ENCODE data around the gene BANF1. TPM values are rescaled to one million over a fixed set of nuclear protein-coding genes. Genes with fewer than 3 reads are reported as not detected.

Gene BANF1
- total and polyA plus RNA-seq, 4 donors, result 10.7 to 100.0 (median 47.0) TPM

- Histone ChIP-seq H3K9me3 (ENCODE audit: control insufficient read depth in 4 of 4, low read length in 3 of 4) (no peaks in the 10 kb centered on the region), H3K27me3 (ENCODE audit: control insufficient read depth in 4 of 4, insufficient read depth in 4 of 4, low read length in 3 of 4) (peaks cover 0 to 5% (median 0%) of the 10 kb centered on the region in 4 donors), H3K9ac (ENCODE audit: low read depth in 1 of 2, low read length in 2 of 2) (no peak overlapping the region), H3K4me1 (ENCODE audit: control insufficient read depth in 4 of 4, insufficient read depth in 4 of 4, low read length in 3 of 4) (peaks cover 4 to 13% (median 12%) of the 10 kb centered on the region in 4 donors), H3K36me3 (ENCODE audit: control insufficient read depth in 4 of 4, insufficient read depth in 3 of 4, low read depth in 1 of 4, low read length in 3 of 4) (peaks cover 0 to 8% (median 3%) of the 10 kb centered on the region in 4 donors), H3K27ac (ENCODE audit: low read depth in 1 of 2, low read length in 2 of 2) (no peak overlapping the region), H3K4me3 (ENCODE audit: low read depth in 1 of 3, low read length in 3 of 3) (no peak overlapping the region)
- WGBS, result 86% methylated on average over 4 of the region's 4 CpGs
- DNase-seq (ENCODE audit: low spot score), result no peak
- no peak for TF ChIP-seq REST (IDR thresholded peaks at IDR 0.05)
- no peak for TF ChIP-seq YY1 (IDR thresholded peaks at IDR 0.05)
- TF ChIP-seq CTCF (IDR thresholded peaks at IDR 0.05; ENCODE audit: low read depth, low read length, missing input control), result no peak
- TF ChIP-seq ATF3 (IDR thresholded peaks at IDR 0.05), result no peak
- TF ChIP-seq TAF1 (conservative IDR thresholded peaks at IDR 0.05), result no peak
- TF ChIP-seq JUND (IDR thresholded peaks at IDR 0.05), result no peak
- no peak for TF ChIP-seq SP1 (IDR thresholded peaks at IDR 0.05)
- TF ChIP-seq MAX (IDR thresholded peaks at IDR 0.05), result no peak
- TF ChIP-seq EGR1 (IDR thresholded peaks at IDR 0.05; ENCODE audit: low read depth in 2 of 2), result no peak
- no peak for TF ChIP-seq HNF4A (conservative IDR thresholded peaks at IDR 0.05)
- TF ChIP-seq HNF4G (IDR thresholded peaks at IDR 0.05), result no peak
- TF ChIP-seq RXRA (IDR thresholded peaks at IDR 0.05), result no peak
- no peak for TF ChIP-seq NR2F2 (IDR thresholded peaks at IDR 0.05)
- TF ChIP-seq RAD21 (IDR thresholded peaks at IDR 0.05), result no peak
- no peak for TF ChIP-seq GABPA (IDR thresholded peaks at IDR 0.05 in 1 of 2, conservative IDR thresholded peaks at IDR 0.05 in 1 of 2)
- no peak for TF ChIP-seq FOXA2 (IDR thresholded peaks at IDR 0.05)
- no peak for TF ChIP-seq FOXA1 (IDR thresholded peaks at IDR 0.05)
Observed at GRCh38 chr11:66006891-66007176, 4.5 kb downstream of the BANF1 start.

- H3K36me3 ChIP-seq (ENCODE audit: control insufficient read depth in 4 of 4, insufficient read depth in 3 of 4, low read depth in 1 of 4, low read length in 3 of 4), result peaks cover 0 to 8% (median 3%) of the 10 kb centered on the region in 4 donors
- no peaks in the 10 kb centered on the region for H3K9me3 ChIP-seq (ENCODE audit: control insufficient read depth in 4 of 4, low read length in 3 of 4)
- H3K27me3 ChIP-seq (ENCODE audit: control insufficient read depth in 4 of 4, insufficient read depth in 4 of 4, low read length in 3 of 4), result peaks cover 0 to 5% (median 0%) of the 10 kb centered on the region in 4 donors
- WGBS, result 63% methylated on average over 5 of the region's 5 CpGs
- no peak for DNase-seq (ENCODE audit: low spot score)
- H3K4me1 ChIP-seq (ENCODE audit: control insufficient read depth in 4 of 4, insufficient read depth in 4 of 4, low read length in 3 of 4), result peaks cover 4 to 13% (median 12%) of the 10 kb centered on the region in 4 donors
- no peak overlapping the region for H3K9ac ChIP-seq (ENCODE audit: low read depth in 1 of 2, low read length in 2 of 2)
- H3K4me3 ChIP-seq (ENCODE audit: low read depth in 1 of 3, low read length in 3 of 3), result no peak overlapping the region
- no peak for TF ChIP-seq SP1 (IDR thresholded peaks at IDR 0.05)
- TF ChIP-seq CTCF (IDR thresholded peaks at IDR 0.05; ENCODE audit: low read depth, low read length, missing input control), result no peak
- TF ChIP-seq ZBTB33 (IDR thresholded peaks at IDR 0.05), result no peak
- TF ChIP-seq HNF4A (conservative IDR thresholded peaks at IDR 0.05), result no peak
- no peak for TF ChIP-seq FOXA2 (IDR thresholded peaks at IDR 0.05)
- TF ChIP-seq RXRA (IDR thresholded peaks at IDR 0.05), result no peak
- no peak for TF ChIP-seq REST (IDR thresholded peaks at IDR 0.05)
- TF ChIP-seq RAD21 (IDR thresholded peaks at IDR 0.05), result no peak
- TF ChIP-seq HNF4G (IDR thresholded peaks at IDR 0.05), result no peak
- no peak overlapping the region for H3K27ac ChIP-seq (ENCODE audit: low read depth in 1 of 2, low read length in 2 of 2)
Observed at GRCh38 chr11:66007201-66007634, 4.9 kb downstream of the BANF1 start.
